Endothelial cell of umbilical vein (primary cell): ENCODE measurements around the gene UVSSA. TPM values are rescaled to one million over a fixed set of nuclear protein-coding genes. Genes with fewer than 3 reads are reported as not detected.

Experiments used
- BruUV-seq: library from RNA; stranded (reverse); fragments of 400-500 nt; replicated peaks from 2 replicates; lab custom pipeline; 2021; lab: Mats Ljungman, UMichigan
- CTCF ChIA-PET: fragments of 300-600, 350-600 bp; sonication (Branson Sonifier 250); formaldehyde crosslinking; loops from one replicate; lab custom pipeline; 2021; ENCODE audit warnings: antibody characterized with exemption, inconsistent platforms; lab: Charles Lee
- POLR2A ChIA-PET: fragments of 300-600, 350-600 bp; sonication (Branson Sonifier 250); formaldehyde crosslinking; loops from one replicate; lab custom pipeline; 2021; ENCODE audit warnings: antibody characterized with exemption, inconsistent platforms; lab: Charles Lee
- DNase-seq: peaks from one replicate; pipeline ENCODE4 v3.0.0-alpha.2; 2011; ENCODE audit warnings: low read depth, low spot score
- FAIRE-seq: peaks from 2 replicates; lab custom pipeline; 2011; peaks lifted over from hg19 to GRCh38; lab: Jason Lieb, UNC
- H2AFZ ChIP-seq: 2 replicates; pipeline ENCODE4 v1.6.0; 2012; ENCODE audit warnings: low read depth, low read length, control low read depth, inconsistent platforms
- H3K27ac ChIP-seq: 2 replicates; pipeline ENCODE4 v1.5.1; 2011; ENCODE audit warnings: low read depth, mild to moderate bottlenecking, control low read depth, low read length, moderate library complexity; ENCODE audit not compliant: insufficient read depth
- H3K27me3 ChIP-seq, 2 experiments: 2 replicates each; pipeline versions ENCODE4 v1.6.0 to v1.6.1; 2011; ENCODE audit warnings: low read length in 2 of 2, mixed read lengths in 1 of 2; ENCODE audit not compliant: control insufficient read depth in 2 of 2, insufficient read depth in 2 of 2
- H3K36me3 ChIP-seq, 2 experiments: 2 replicates in 1 of 2; 3 replicates in 1 of 2; pipeline ENCODE4 v1.5.1; 2011; ENCODE audit warnings: low read length in 2 of 2, mild to moderate bottlenecking in 1 of 2, moderate library complexity in 1 of 2; ENCODE audit not compliant: control insufficient read depth in 2 of 2, insufficient read depth in 2 of 2; ENCODE audit errors: extremely low read depth in 1 of 2
- H3K4me1 ChIP-seq: 3 replicates; pipeline ENCODE4 v1.5.1; 2011; ENCODE audit warnings: mild to moderate bottlenecking, low read length; ENCODE audit not compliant: control insufficient read depth, insufficient read depth; ENCODE audit errors: extremely low read depth
- H3K4me2 ChIP-seq: 2 replicates; pipeline ENCODE4 v1.6.1; 2011; ENCODE audit warnings: low read length, control low read depth, mixed read lengths; ENCODE audit not compliant: insufficient read depth
- H3K4me3 ChIP-seq, 3 experiments: fragments of 200-600 bp in 1 of 3; sonication (generic), shearing (Covaris generic) in 1 of 3; replicated peaks in 1 of 3; 2 replicates each; pipeline ENCODE4 v1.5.1; 2011 to 2016; ENCODE audit warnings: control low read depth in 3 of 3, low read length in 3 of 3, mild to moderate bottlenecking in 2 of 3, inconsistent platforms in 1 of 3, low read depth in 1 of 3, moderate library complexity in 1 of 3; ENCODE audit not compliant: insufficient read depth in 1 of 3
- H3K79me2 ChIP-seq: 2 replicates; pipeline ENCODE4 v1.6.0; 2012; ENCODE audit warnings: low read length, inconsistent platforms; ENCODE audit not compliant: control insufficient read depth, insufficient read depth
- H3K9ac ChIP-seq: replicated peaks from 2 replicates; pipeline ENCODE3; 2011; ENCODE audit warnings: low read length, control low read depth; ENCODE audit not compliant: insufficient read depth; ENCODE audit errors: extremely low read depth
- H3K9me1 ChIP-seq: replicated peaks from 3 replicates; pipeline ENCODE4 v1.6.0; 2011; ENCODE audit warnings: mild to moderate bottlenecking, low read length; ENCODE audit not compliant: control insufficient read depth, insufficient read depth; ENCODE audit errors: extremely low read depth
- H3K9me3 ChIP-seq: replicated peaks from 2 replicates; pipeline ENCODE4 v1.5.1; 2012; ENCODE audit warnings: low read length, inconsistent platforms; ENCODE audit not compliant: control insufficient read depth, insufficient read depth
- H4K20me1 ChIP-seq: replicated peaks from 2 replicates; pipeline ENCODE3; 2011; ENCODE audit warnings: mild to moderate bottlenecking, low read length; ENCODE audit not compliant: control insufficient read depth, insufficient read depth; ENCODE audit errors: extremely low read depth
- CTCF ChIP-seq, 2 donors: IDR thresholded peaks; 1 replicate in 1 of 2; 2 replicates in 1 of 2; pipeline ENCODE4 v1.5.1; 2011; ENCODE audit warnings: low read length in 2 of 2, mild to moderate bottlenecking in 2 of 2, moderate library complexity in 2 of 2, control low read depth in 1 of 2, inconsistent platforms in 1 of 2, low read depth in 1 of 2; ENCODE audit not compliant: insufficient read depth in 1 of 2; ENCODE audit errors: extremely low read depth in 1 of 2
- EZH2 ChIP-seq: IDR thresholded peaks from 2 replicates; pipeline ENCODE4 v1.6.1; 2012; ENCODE audit warnings: borderline replicate concordance, low read depth, mild to moderate bottlenecking, moderate library complexity, low read length, inconsistent platforms; ENCODE audit not compliant: severe bottlenecking
- FOS ChIP-seq: IDR thresholded peaks from 2 replicates; pipeline ENCODE4 v1.6.1; 2011; ENCODE audit warnings: mild to moderate bottlenecking, low read length, moderate library complexity, borderline replicate concordance; ENCODE audit not compliant: insufficient read depth
- JUN ChIP-seq: IDR thresholded peaks from 2 replicates; pipeline ENCODE4 v1.6.1; 2011; ENCODE audit warnings: borderline replicate concordance, low read depth; ENCODE audit not compliant: insufficient read length, insufficient read depth
- MAX ChIP-seq: IDR thresholded peaks from 2 replicates; pipeline ENCODE4 v1.6.1; 2011; ENCODE audit not compliant: insufficient read depth, insufficient read length
- MYC ChIP-seq: IDR thresholded peaks from one replicate; pipeline ENCODE4 v1.6.1; 2011; ENCODE audit warnings: mild to moderate bottlenecking, low read depth, low read length
- POLR2A ChIP-seq: IDR thresholded peaks from 2 replicates; pipeline ENCODE4 v1.6.1; 2012; ENCODE audit warnings: low read depth, mild to moderate bottlenecking, control low read depth, low read length
- POLR2AphosphoS5 ChIP-seq: IDR thresholded peaks from 2 replicates; pipeline ENCODE4 v1.6.1; 2012; ENCODE audit warnings: low read depth, mild to moderate bottlenecking, control low read depth, low read length, moderate library complexity; ENCODE audit not compliant: insufficient read depth
- dilution Hi-C: fragments of 300-500 bp; cut with MboI; formaldehyde crosslinking; loops from one replicate; pipeline ENCODE4 v1.15.0; 2019; ENCODE audit warnings: low sequenced_read_pairs; ENCODE audit not compliant: extremely low pct_ligation_motif_present
- intact Hi-C: fragments of 100-400 bp; cut with micrococcal nuclease; formaldehyde crosslinking; loops from one replicate; pipeline ENCODE4 v1.10.0; 2022
- polyA plus RNA-seq, 4 experiments: library from polyadenylated mRNA; depleted of rRNA in 3 of 4; stranded (reverse) in 3 of 4; unstranded in 1 of 4; fragments of >200 nt; gene quantifications; 2 replicates each; pipeline versions ENCODE4 v1.2.1 to v1.2.3, GENCODE V29; 2011 to 2012; ENCODE audit warnings: missing spikeins in 1 of 4
- total RNA-seq: library from RNA; stranded (reverse); gene quantifications from 2 replicates; pipeline ENCODE4 v1.2.3, GENCODE V29; 2021

The UVSSA gene
- total and polyA plus RNA-seq, 2 donors (not counting 3 experiments of a cell fraction or from before 2014, with no cell fraction given) = 7.1 to 14.9 TPM

GRCh38 chr4:1364748-1365147, 17.7 kb downstream of the UVSSA start:
- ChIA-PET POLR2A (no interaction called here), CTCF (interaction anchor here (0.8 to 1.4 kb wide), 4 partner anchors 9 to 265 kb away, joined by 3 to 9 read pairs (median 5); partner anchors contain the start of gene UVSSA)
- intact Hi-C loops (no loop called here), dilution Hi-C loops (no loop called here)
- H3K36me3 ChIP-seq = no peaks in the 10 kb centered on the region
- no peak for FAIRE-seq
- TF ChIP-seq POLR2AphosphoS5 (no peak), JUN (no peak), POLR2A (no peak)
- no TSS peak for BruUV-seq
- H4K20me1 ChIP-seq = no peaks in the 10 kb centered on the region
- no peak overlapping the region for H3K4me2 ChIP-seq
- DNase-seq = no peak
- no peaks in the 10 kb centered on the region for H3K79me2 ChIP-seq
- H3K4me3 ChIP-seq = no peak overlapping the region
- no peaks in the 10 kb centered on the region for H3K9me1 ChIP-seq
- no peak overlapping the region for H3K27ac ChIP-seq
- no peak overlapping the region for H2AFZ ChIP-seq
- H3K9me3 ChIP-seq = no peaks in the 10 kb centered on the region
- no peaks in the 10 kb centered on the region for H3K4me1 ChIP-seq
- no peaks in the 10 kb centered on the region for H3K27me3 ChIP-seq
- H3K9ac ChIP-seq = no peak overlapping the region

- no peaks in the 10 kb centered on the region for H4K20me1 ChIP-seq
- BruUV-seq = no TSS peak
- DNase-seq (no peak), FAIRE-seq (no peak)
- no peaks in the 10 kb centered on the region for H3K27me3 ChIP-seq
- dilution Hi-C loops = no loop called here
- no peak overlapping the region for H2AFZ ChIP-seq
- H3K4me1 ChIP-seq = no peaks in the 10 kb centered on the region
- H3K9me3 ChIP-seq = no peaks in the 10 kb centered on the region
- intact Hi-C loops = no loop called here
- H3K79me2 ChIP-seq = no peaks in the 10 kb centered on the region
- CTCF ChIA-PET = interaction anchor here (0.8 to 1.7 kb wide), 6 partner anchors 9 to 264 kb away, joined by 3 to 9 read pairs (median 4); partner anchors contain the start of gene UVSSA
- H3K36me3 ChIP-seq = no peaks in the 10 kb centered on the region
- TF ChIP-seq MYC = no peak
- TF ChIP-seq MAX = no peak
- TF ChIP-seq POLR2A = no peak
- no peak for TF ChIP-seq JUN
- TF ChIP-seq FOS = no peak
- no peak for TF ChIP-seq POLR2AphosphoS5
- TF ChIP-seq EZH2 = no peak
- no peak for TF ChIP-seq CTCF (IDR thresholded peaks at IDR 0.05; ENCODE audit: extremely low read depth in 1 of 2, insufficient read depth in 1 of 2, low read depth in 1 of 2, low read length in 2 of 2)
- POLR2A ChIA-PET = no interaction called here
- H3K9me1 ChIP-seq = no peaks in the 10 kb centered on the region
- no peak overlapping the region for H3K27ac ChIP-seq
- no peak overlapping the region for H3K4me2 ChIP-seq
- no peak overlapping the region for H3K4me3 ChIP-seq
- H3K9ac ChIP-seq = no peak overlapping the region
Measured at GRCh38 chr4:1365271-1366178, 18.5 kb downstream of the UVSSA start.
